HepG2 (cell line): Measurements from ENCODE around the gene NYAP2. TPM values are rescaled to one million over a fixed set of nuclear protein-coding genes. Genes with fewer than 3 reads are reported as not detected.

Experiments
- ATAC-seq: fragments of 200-7000 bp; cut with Tn5 transposase; 3 replicates; pipeline ENCODE4 v1.9.1; 2020; ENCODE audit warnings: mild to moderate bottlenecking, moderate library complexity
- BruUV-seq: library from RNA; stranded (reverse); fragments of 400-500 nt; replicated peaks from 2 replicates; lab custom pipeline; 2021; lab: Mats Ljungman, UMichigan
- CTCF ChIA-PET: fragments of 300-600 bp; formaldehyde crosslinking; extraction: SDS; loops from one replicate; lab custom pipeline; 2021; ENCODE audit warnings: low total read pairs, inconsistent platforms, low intra/inter-chr PET ratio; lab: Yijun Ruan, JAX
- POLR2A ChIA-PET: fragments of 350-600 bp; sonication (Branson Sonifier 250); formaldehyde crosslinking; loops from one replicate; lab custom pipeline; 2020; ENCODE audit warnings: antibody characterized with exemption, inconsistent platforms; lab: Yijun Ruan, JAX
- DNase-seq: peaks from one replicate; pipeline ENCODE4 v3.0.0-alpha.2; 2015; ENCODE audit warnings: low spot score
- FAIRE-seq: peaks from 3 replicates; lab custom pipeline; 2011; peaks lifted over from hg19 to GRCh38; lab: Jason Lieb, UNC
- H2AFZ ChIP-seq: one replicate; pipeline ENCODE4 v1.6.1; 2011; ENCODE audit warnings: low read length, inconsistent platforms
- H3K27ac ChIP-seq: fragments of 300-600 bp; 3 replicates; pipeline ENCODE4 v1.8.0; 2011; ENCODE audit warnings: mixed run types, mild to moderate bottlenecking, mixed read lengths, low read length, inconsistent platforms; ENCODE audit not compliant: insufficient read depth; ENCODE audit errors: extremely low read length
- H3K27me3 ChIP-seq, 2 experiments: fragments of 200-600 bp in 1 of 2; 2 replicates in 1 of 2; 3 replicates in 1 of 2; pipeline versions ENCODE4 v1.6.0 to v1.8.0; 2011; ENCODE audit warnings: low read length in 2 of 2, mild to moderate bottlenecking in 2 of 2, moderate library complexity in 2 of 2, inconsistent platforms in 1 of 2; ENCODE audit not compliant: insufficient read depth in 2 of 2, control insufficient read depth in 1 of 2
- H3K36me3 ChIP-seq, 2 experiments: fragments of 200-600 bp in 1 of 2; replicated peaks in 1 of 2; 2 replicates in 1 of 2; 3 replicates in 1 of 2; pipeline versions ENCODE4 v1.5.1 to v1.8.0; 2011; ENCODE audit warnings: low read length in 2 of 2, inconsistent platforms in 1 of 2; ENCODE audit not compliant: insufficient read depth in 2 of 2, control insufficient read depth in 1 of 2
- H3K4me1 ChIP-seq: 2 replicates; pipeline ENCODE4 v1.5.1; 2012; ENCODE audit warnings: low read length, inconsistent platforms; ENCODE audit not compliant: insufficient read depth
- H3K4me2 ChIP-seq: 2 replicates; pipeline ENCODE4 v1.6.0; 2011; ENCODE audit warnings: low read depth, low read length, inconsistent platforms
- H3K4me3 ChIP-seq, 3 experiments: fragments of 200-600 bp in 1 of 3; sonication (generic), shearing (Covaris generic) in 1 of 3; replicated peaks in 1 of 3; 2 replicates each; pipeline ENCODE4 v1.5.1; 2011 to 2016; ENCODE audit warnings: low read length in 3 of 3, inconsistent platforms in 2 of 3, low read depth in 2 of 3, mild to moderate bottlenecking in 2 of 3, control low read depth in 1 of 3, mixed read lengths in 1 of 3; ENCODE audit not compliant: insufficient read depth in 1 of 3
- H3K79me2 ChIP-seq: one replicate; pipeline ENCODE4 v1.6.1; 2011; ENCODE audit warnings: low read length, inconsistent platforms; ENCODE audit not compliant: insufficient read depth
- H3K9ac ChIP-seq: 2 replicates; pipeline ENCODE4 v1.6.0; 2011; ENCODE audit warnings: mild to moderate bottlenecking, low read depth, low read length, inconsistent platforms; ENCODE audit not compliant: insufficient read depth
- H3K9me3 ChIP-seq: 2 replicates; pipeline ENCODE4 v1.5.1; 2012; ENCODE audit warnings: mild to moderate bottlenecking, low read length
- H4K20me1 ChIP-seq: 2 replicates; pipeline ENCODE4 v1.6.0; 2011; ENCODE audit warnings: inconsistent platforms, mild to moderate bottlenecking, low read length, moderate library complexity; ENCODE audit not compliant: insufficient read depth
- GRHL1 ChIP-seq: sonication (generic); formaldehyde crosslinking; conservative IDR thresholded peaks from 2 replicates; pipeline ENCODE4 v1.8.0; 2022; ENCODE audit warnings: missing genetic modification reagents
- IRX3 ChIP-seq: sonication (generic); formaldehyde crosslinking; IDR thresholded peaks from 2 replicates; pipeline ENCODE4 v1.8.1; 2023; ENCODE audit warnings: mild to moderate bottlenecking, low read depth, missing genetic modification reagents, borderline replicate concordance
- RNF219 ChIP-seq: sonication (generic); formaldehyde crosslinking; IDR thresholded peaks from 2 replicates; pipeline ENCODE4 v1.5.0; 2020; ENCODE audit warnings: mild to moderate bottlenecking, missing genetic modification reagents
- SATB2 ChIP-seq: sonication (generic); formaldehyde crosslinking; IDR thresholded peaks from 2 replicates; pipeline ENCODE4 v1.5.0; 2020; ENCODE audit warnings: missing genetic modification reagents
- ZNF580 ChIP-seq: IDR thresholded peaks from 2 replicates; pipeline ENCODE4 v1.6.1; 2016; ENCODE audit warnings: low read depth, borderline replicate concordance
- WGBS: methylation state at CpG from one replicate; pipeline ENCODE4 v1.1.6; 2017; ENCODE audit warnings: low lambda C conversion rate; 5-methylcytosine and 5-hydroxymethylcytosine counted together
- in situ Hi-C: cut with HindIII; loops from 2 replicates; pipeline ENCODE4 v1.10.0; 2017; ENCODE audit warnings: low pct_unique_long_range_greater_than_20kb; ENCODE audit not compliant: extremely low pct_ligation_motif_present
- intact Hi-C: fragments of 100-400 bp; cut with micrococcal nuclease; formaldehyde crosslinking; loops from one replicate; pipeline ENCODE4 v1.10.0; 2022; ENCODE audit not compliant: unreplicated experiment
- polyA plus RNA-seq, 8 experiments: library from polyadenylated mRNA; depleted of rRNA in 3 of 8; stranded (reverse) in 7 of 8; unstranded in 1 of 8; fragments of >200 nt; fragmentation: Illumina TruSeq in 4 of 8; extraction: Trizol in 4 of 8; gene quantifications; 2 replicates each; pipeline versions ENCODE4 v1.2.1 to v1.2.3, GENCODE V29; 2011 to 2016; ENCODE audit warnings: low read depth in 4 of 8, missing spikeins in 1 of 8, mixed read lengths in 1 of 8; ENCODE audit not compliant: insufficient read depth in 1 of 8
- total RNA-seq, 5 experiments: library from RNA; depleted of rRNA; stranded (reverse); fragments of >200 nt; fragmentation: Illumina TruSeq; extraction: Trizol; gene quantifications; 2 replicates each; pipeline ENCODE4 v1.2.3, GENCODE V29; 2016; ENCODE audit warnings: low read depth in 1 of 5

NYAP2 gene
- total and polyA plus RNA-seq, 2 of the 13 experiments (the other 11 are each of a cell fraction or from before 2014, with no cell fraction given) = not detected

GRCh38 chr2:225484751-225485150, 85.2 kb downstream of the NYAP2 start:
- Histone ChIP-seq H3K4me2 (no peak overlapping the region), H3K4me1 (no peaks in the 10 kb centered on the region), H3K9ac (no peak overlapping the region), H2AFZ (no peak overlapping the region), H4K20me1 (no peaks in the 10 kb centered on the region), H3K36me3 (no peaks in the 10 kb centered on the region), H3K79me2 (no peaks in the 10 kb centered on the region), H3K27ac (no peak overlapping the region), H3K9me3 (no peaks in the 10 kb centered on the region), H3K27me3 (no peaks in the 10 kb centered on the region), H3K4me3 (no peak overlapping the region)
- FAIRE-seq = no peak
- TF ChIP-seq RNF219 (CRISPR knock-in tag) = no peak
- no peak for TF ChIP-seq ZNF580 (CRISPR knock-in tag)
- TF ChIP-seq SATB2 (CRISPR knock-in tag) = no peak
- TF ChIP-seq IRX3 (CRISPR knock-in tag) = no peak
- TF ChIP-seq GRHL1 = no peak
- BruUV-seq = no TSS peak
- intact Hi-C loops (no loop called here), in situ Hi-C loops (no loop called here)
- CTCF ChIA-PET = no interaction called here
- POLR2A ChIA-PET = no interaction called here
- 0% methylated on average over 3 of the region's 3 CpGs for WGBS
- no peak for ATAC-seq
- DNase-seq = no peak
